Fibroblast of lung (primary cell): ENCODE results near the gene DNM1. TPM values are rescaled to one million over a fixed set of nuclear protein-coding genes. Genes with fewer than 3 reads are reported as not detected.

ENCODE experiments used
- DNase-seq, 2 donors: peaks; one replicate each; pipeline versions ENCODE4 v3.0.0 to v3.0.0-alpha.2; 2010; ENCODE audit warnings: low read depth in 2 of 2
- H2AFZ ChIP-seq: 2 replicates; pipeline ENCODE4 v1.5.1; 2012; ENCODE audit warnings: low read length, control low read depth, inconsistent platforms
- H3K27ac ChIP-seq: 2 replicates; pipeline ENCODE4 v1.5.1; 2011; ENCODE audit warnings: low read length, control low read depth; ENCODE audit not compliant: insufficient read depth
- H3K27me3 ChIP-seq: 2 replicates; pipeline ENCODE4 v1.5.1; 2011; ENCODE audit warnings: mild to moderate bottlenecking, low read length; ENCODE audit not compliant: control insufficient read depth, insufficient read depth
- H3K36me3 ChIP-seq: 2 replicates; pipeline ENCODE4 v1.5.1; 2011; ENCODE audit warnings: low read length; ENCODE audit not compliant: control insufficient read depth, insufficient read depth
- H3K4me1 ChIP-seq: 2 replicates; pipeline ENCODE4 v1.5.1; 2011; ENCODE audit warnings: low read length; ENCODE audit not compliant: control insufficient read depth, insufficient read depth; ENCODE audit errors: extremely low read depth
- H3K4me2 ChIP-seq: 2 replicates; pipeline ENCODE4 v1.5.1; 2011; ENCODE audit warnings: low read length, control low read depth; ENCODE audit not compliant: insufficient read depth; ENCODE audit errors: extremely low read depth
- H3K4me3 ChIP-seq, 4 experiments: fragments of 200-600 bp in 1 of 4; sonication (generic) in 1 of 4; replicated peaks in 1 of 4; 2 replicates each; pipeline ENCODE4 v1.5.1; 2011 to 2016; ENCODE audit warnings: low read length in 4 of 4, low read depth in 3 of 4, mild to moderate bottlenecking in 3 of 4, control low read depth in 2 of 4, inconsistent platforms in 1 of 4, mixed read lengths in 1 of 4; ENCODE audit not compliant: insufficient read depth in 1 of 4; ENCODE audit errors: control extremely low read depth in 1 of 4
- H3K79me2 ChIP-seq: 2 replicates; pipeline ENCODE4 v1.5.1; 2012; ENCODE audit warnings: mild to moderate bottlenecking, low read length, inconsistent platforms; ENCODE audit not compliant: control insufficient read depth, insufficient read depth
- H3K9ac ChIP-seq: 2 replicates; pipeline ENCODE4 v1.5.1; 2011; ENCODE audit warnings: mild to moderate bottlenecking, low read length, control low read depth; ENCODE audit not compliant: insufficient read depth
- H3K9me3 ChIP-seq: 2 replicates; pipeline ENCODE4 v1.5.1; 2012; ENCODE audit warnings: low read depth, low read length; ENCODE audit not compliant: control insufficient read depth, insufficient read depth
- H4K20me1 ChIP-seq: 2 replicates; pipeline ENCODE4 v1.5.1; 2011; ENCODE audit warnings: low read length; ENCODE audit not compliant: control insufficient read depth, insufficient read depth; ENCODE audit errors: extremely low read depth
- EZH2 ChIP-seq: IDR thresholded peaks from 2 replicates; pipeline ENCODE4 v1.5.1; 2012; ENCODE audit warnings: low read length, control low read depth, mild to moderate bottlenecking; ENCODE audit errors: missing control alignments
- polyA plus RNA-seq, 2 donors: library from polyadenylated mRNA; depleted of rRNA in 1 of 2; stranded (reverse) in 1 of 2; unstranded in 1 of 2; fragments of >200 nt; gene quantifications; 2 replicates each; pipeline ENCODE4 v1.2.1, GENCODE V29; 2011 to 2012; ENCODE audit warnings: missing spikeins in 1 of 2
- total RNA-seq: library from RNA; depleted of rRNA; stranded (reverse); fragments of >200 nt; gene quantifications from 2 replicates; pipeline ENCODE4 v1.2.1, GENCODE V29; 2014
- TF ChIP-seq, protein P1 (sequence below), 2 donors: IDR thresholded peaks in 1 of 2; conservative IDR thresholded peaks in 1 of 2; 1 replicate in 1 of 2; 2 replicates in 1 of 2; pipeline ENCODE4 v1.5.1; 2011 to 2012; ENCODE audit warnings: low read length in 2 of 2, control low read depth in 1 of 2, inconsistent platforms in 1 of 2, low read depth in 1 of 2, mild to moderate bottlenecking in 1 of 2

The DNM1 gene
- total and polyA plus RNA-seq, 2 donors (not counting 1 experiment from before 2014, with no cell fraction given), result 3.7 to 30.4 TPM

DNA sequence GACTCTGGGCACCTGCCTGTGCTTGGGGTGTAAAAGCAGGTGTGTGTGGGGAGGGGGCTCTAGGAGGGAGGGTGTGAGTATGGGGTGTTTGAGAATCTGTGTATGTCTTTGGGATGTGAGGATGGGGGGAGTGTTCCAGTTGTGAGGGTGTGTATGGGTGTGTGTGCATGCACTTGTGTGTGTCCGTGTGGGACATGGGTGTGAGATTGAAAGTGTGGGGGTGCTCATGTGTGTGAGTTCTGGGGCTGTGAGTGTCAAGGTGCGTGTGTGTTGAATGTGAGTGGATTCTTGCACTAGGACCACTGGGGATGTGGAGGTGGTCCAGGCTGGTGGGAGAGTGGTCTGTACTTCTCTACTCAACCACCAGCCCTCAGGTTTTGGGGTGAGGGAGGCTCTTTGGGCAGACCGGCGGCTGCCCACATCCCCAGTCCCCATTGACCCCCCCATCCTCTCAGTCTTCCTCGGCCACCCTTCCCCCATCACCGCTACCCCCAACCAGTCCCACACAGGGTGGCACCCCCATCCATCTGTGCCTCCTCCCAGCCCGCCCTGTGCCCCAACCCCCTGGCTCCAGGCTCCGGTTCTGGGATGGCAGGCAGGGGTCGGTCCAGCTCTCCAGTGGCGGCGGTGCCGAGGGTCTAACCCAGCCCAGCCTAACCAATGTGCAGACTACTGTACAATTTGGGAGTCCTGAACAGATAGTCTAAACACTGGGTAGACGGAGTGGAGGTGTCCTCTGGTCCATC, 41.1 kb downstream of the DNM1 start:
- H3K9me3 ChIP-seq, result no peaks in the 10 kb centered on the region
- peak overlapping the region; percentile 74 for H3K9ac ChIP-seq
- H3K79me2 ChIP-seq, result no peaks in the 10 kb centered on the region
- H3K27ac ChIP-seq, result peak overlapping the region; percentile 80
- peak overlapping the region; percentile 43 to 72 (median 57) for H3K4me3 ChIP-seq
- H4K20me1 ChIP-seq, result no peaks in the 10 kb centered on the region
- no peak for DNase-seq
- no peaks in the 10 kb centered on the region for H3K27me3 ChIP-seq
- no peak overlapping the region for H2AFZ ChIP-seq
- peaks cover 2% of the 10 kb centered on the region for H3K36me3 ChIP-seq
- peak overlapping the region; percentile 85 for H3K4me2 ChIP-seq
- TF ChIP-seq EZH2, result no peak
- TF ChIP-seq, protein P1, sequence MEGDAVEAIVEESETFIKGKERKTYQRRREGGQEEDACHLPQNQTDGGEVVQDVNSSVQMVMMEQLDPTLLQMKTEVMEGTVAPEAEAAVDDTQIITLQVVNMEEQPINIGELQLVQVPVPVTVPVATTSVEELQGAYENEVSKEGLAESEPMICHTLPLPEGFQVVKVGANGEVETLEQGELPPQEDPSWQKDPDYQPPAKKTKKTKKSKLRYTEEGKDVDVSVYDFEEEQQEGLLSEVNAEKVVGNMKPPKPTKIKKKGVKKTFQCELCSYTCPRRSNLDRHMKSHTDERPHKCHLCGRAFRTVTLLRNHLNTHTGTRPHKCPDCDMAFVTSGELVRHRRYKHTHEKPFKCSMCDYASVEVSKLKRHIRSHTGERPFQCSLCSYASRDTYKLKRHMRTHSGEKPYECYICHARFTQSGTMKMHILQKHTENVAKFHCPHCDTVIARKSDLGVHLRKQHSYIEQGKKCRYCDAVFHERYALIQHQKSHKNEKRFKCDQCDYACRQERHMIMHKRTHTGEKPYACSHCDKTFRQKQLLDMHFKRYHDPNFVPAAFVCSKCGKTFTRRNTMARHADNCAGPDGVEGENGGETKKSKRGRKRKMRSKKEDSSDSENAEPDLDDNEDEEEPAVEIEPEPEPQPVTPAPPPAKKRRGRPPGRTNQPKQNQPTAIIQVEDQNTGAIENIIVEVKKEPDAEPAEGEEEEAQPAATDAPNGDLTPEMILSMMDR (conservative IDR thresholded peaks at IDR 0.05 in 1 of 2, IDR thresholded peaks at IDR 0.05 in 1 of 2; ENCODE audit: low read depth in 1 of 2, low read length in 2 of 2), result no peak
- H3K4me1 ChIP-seq, result peaks cover 23% of the 10 kb centered on the region

DNA sequence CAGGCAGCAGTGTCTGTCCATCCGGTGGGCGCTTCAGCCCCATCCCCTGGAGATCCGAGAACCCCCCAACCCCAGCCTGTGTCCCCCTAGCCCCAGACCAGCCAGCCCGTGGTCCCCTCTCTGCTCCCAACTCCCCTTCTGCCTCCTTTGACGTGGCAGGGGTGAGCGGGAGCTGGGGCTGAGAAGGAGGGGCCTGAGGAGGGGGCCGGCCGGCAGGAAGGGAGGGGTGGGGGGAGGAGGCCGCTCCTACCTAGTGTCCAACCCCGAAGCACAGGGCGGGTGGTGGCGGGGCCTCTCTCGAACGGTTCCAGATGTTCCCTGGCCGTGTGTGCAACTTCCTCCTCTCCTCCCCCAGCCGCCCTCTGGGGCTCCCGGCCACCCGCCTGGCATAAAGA, 41.7 kb downstream of the DNM1 start:
- H3K27me3 ChIP-seq, result no peaks in the 10 kb centered on the region
- H2AFZ ChIP-seq, result no peak overlapping the region
- no peaks in the 10 kb centered on the region for H3K9me3 ChIP-seq
- H3K79me2 ChIP-seq, result no peaks in the 10 kb centered on the region
- DNase-seq, result peak; percentile 79 to 89
- peaks cover 2% of the 10 kb centered on the region for H3K36me3 ChIP-seq
- H3K4me3 ChIP-seq, result peak overlapping the region; percentile 43 to 72 (median 57)
- TF ChIP-seq EZH2, result no peak
- TF ChIP-seq, protein P1 (conservative IDR thresholded peaks at IDR 0.05 in 1 of 2, IDR thresholded peaks at IDR 0.05 in 1 of 2; ENCODE audit: low read depth in 1 of 2, low read length in 2 of 2), result no peak
- peak overlapping the region; percentile 85 for H3K4me2 ChIP-seq
- peaks cover 23% of the 10 kb centered on the region for H3K4me1 ChIP-seq
- H3K9ac ChIP-seq, result peak overlapping the region; percentile 74
- H3K27ac ChIP-seq, result peak overlapping the region; percentile 80
- H4K20me1 ChIP-seq, result no peaks in the 10 kb centered on the region

DNA sequence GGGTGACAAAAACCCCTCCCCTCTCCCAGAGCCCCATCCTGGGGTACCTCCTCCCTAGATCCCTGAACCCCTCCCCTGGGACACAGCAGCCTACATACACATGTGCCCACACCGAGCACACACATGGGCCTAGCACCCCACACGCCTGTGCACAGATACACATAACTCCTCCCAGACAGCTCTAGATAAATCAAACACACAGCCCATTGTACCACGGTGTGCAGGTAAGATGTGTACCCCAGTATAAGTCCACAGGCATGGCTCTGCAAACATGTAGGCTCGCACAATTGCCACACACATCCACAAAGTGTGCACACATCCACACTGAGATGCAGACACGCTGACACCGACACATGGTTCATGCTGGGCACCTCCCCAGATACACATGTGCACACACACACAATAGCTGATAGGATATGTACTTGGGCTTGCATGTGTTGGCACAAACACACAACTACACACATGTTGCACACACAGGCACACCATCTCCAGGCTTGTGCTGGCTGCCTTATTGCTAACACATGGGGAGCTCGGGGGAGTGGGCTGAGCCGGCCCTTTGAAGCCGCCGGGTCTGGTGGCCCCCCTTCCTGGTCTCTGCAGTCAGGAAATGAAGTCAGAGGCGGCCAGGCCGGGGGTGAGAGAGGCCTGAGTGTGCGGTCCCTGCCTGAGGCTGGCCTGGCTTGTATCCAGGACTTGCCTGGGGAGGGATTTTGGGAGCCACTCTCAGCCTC, 42.4 kb downstream of the DNM1 start:
- no peaks in the 10 kb centered on the region for H3K9me3 ChIP-seq
- H3K4me1 ChIP-seq, result peaks cover 23% of the 10 kb centered on the region
- peak overlapping the region; percentile 62 for H2AFZ ChIP-seq
- no peaks in the 10 kb centered on the region for H3K79me2 ChIP-seq
- no peak for TF ChIP-seq EZH2
- TF ChIP-seq, protein P1 (conservative IDR thresholded peaks at IDR 0.05 in 1 of 2, IDR thresholded peaks at IDR 0.05 in 1 of 2; ENCODE audit: low read depth in 1 of 2, low read length in 2 of 2), result no peak
- H4K20me1 ChIP-seq, result no peaks in the 10 kb centered on the region
- H3K4me3 ChIP-seq, result no peak overlapping the region
- peak overlapping the region; percentile 76 for H3K4me2 ChIP-seq
- peak overlapping the region; percentile 16 for H3K9ac ChIP-seq
- peaks cover 2% of the 10 kb centered on the region for H3K36me3 ChIP-seq
- no peaks in the 10 kb centered on the region for H3K27me3 ChIP-seq
- peak; percentile 54 to 78 for DNase-seq
- peak overlapping the region; percentile 70 for H3K27ac ChIP-seq
